SK-N-MC (cell line): ENCODE measurements around the gene SF3B6.

ENCODE experiments used
- EZH2 ChIP-seq: fragments of 200-600 bp; sonication (generic); IDR thresholded peaks from one replicate; pipeline ENCODE4 v1.6.1; 2017; ENCODE audit warnings: antibody characterized with exemption
- FOXP2 ChIP-seq: optimal IDR thresholded peaks from 2 replicates; pipeline ENCODE3; 2011; ENCODE audit warnings: mild to moderate bottlenecking, moderate library complexity; ENCODE audit not compliant: insufficient read depth; ENCODE audit errors: extremely low read length, control extremely low read depth
- POLR2AphosphoS5 ChIP-seq: IDR thresholded peaks from 2 replicates; pipeline ENCODE4 v1.6.1; 2012; ENCODE audit warnings: mild to moderate bottlenecking, low read depth, low read length, borderline replicate concordance

- TF ChIP-seq POLR2AphosphoS5 = no peak
- TF ChIP-seq EZH2 = no peak
- TF ChIP-seq FOXP2 = no peak
Measured at GRCh38 chr2:24104110-24104650, 28.1 kb upstream of the SF3B6 start.
